NCI-H2081 (cell line): ENCODE results near the gene TBC1D20.
"Not testable (repeated sequence)": the region's sequence is repeated elsewhere in the genome, so short reads cannot be mapped to it uniquely, and the experiment has no call there.

Experiments
- DNase-seq, 2 experiments: peaks; one replicate each; lab custom pipeline; 2025; lab: John Stamatoyannopoulos, UW

Gene TBC1D20

GRCh38 chr20:401682-402495 lies 60.4 kb downstream of the TBC1D20 start:
- no peak for DNase-seq

GRCh38 chr20:400454-401275 lies 61.7 kb downstream of the TBC1D20 start:
- DNase-seq: no peak

DNA sequence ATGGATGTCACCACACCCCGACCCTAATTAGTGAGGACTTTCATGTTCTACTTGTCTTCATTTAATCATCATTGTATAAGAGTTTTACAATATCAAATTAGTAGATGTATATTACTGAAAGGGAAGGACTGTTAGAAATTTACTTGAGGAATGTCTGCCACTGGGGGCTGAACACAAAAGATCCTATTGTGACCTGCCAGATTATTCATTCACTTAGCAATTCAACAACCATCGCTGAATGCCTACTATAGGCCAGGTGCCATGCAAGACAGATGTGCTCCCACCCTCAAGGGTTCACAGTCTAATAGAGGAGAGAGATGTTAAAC lies 62.2 kb downstream of the TBC1D20 start:
- no peak for DNase-seq

- no peak for DNase-seq
Measured at GRCh38 chr20:399182-399707, 63.1 kb downstream of the TBC1D20 start.

GRCh38 chr20:397432-398237 lies 64.7 kb downstream of the TBC1D20 start:
- DNase-seq: no peak

- DNase-seq: no peak
Measured at GRCh38 chr20:396619-397431, 65.5 kb downstream of the TBC1D20 start.

GRCh38 chr20:396252-396618 lies 66.1 kb downstream of the TBC1D20 start:
- no peak for DNase-seq

- not testable (repeated sequence) for DNase-seq
Measured at GRCh38 chr20:393296-393695, 69.0 kb downstream of the TBC1D20 start.

- no peak for DNase-seq
Measured at GRCh38 chr20:391041-391711, 71.2 kb downstream of the TBC1D20 start.

DNA sequence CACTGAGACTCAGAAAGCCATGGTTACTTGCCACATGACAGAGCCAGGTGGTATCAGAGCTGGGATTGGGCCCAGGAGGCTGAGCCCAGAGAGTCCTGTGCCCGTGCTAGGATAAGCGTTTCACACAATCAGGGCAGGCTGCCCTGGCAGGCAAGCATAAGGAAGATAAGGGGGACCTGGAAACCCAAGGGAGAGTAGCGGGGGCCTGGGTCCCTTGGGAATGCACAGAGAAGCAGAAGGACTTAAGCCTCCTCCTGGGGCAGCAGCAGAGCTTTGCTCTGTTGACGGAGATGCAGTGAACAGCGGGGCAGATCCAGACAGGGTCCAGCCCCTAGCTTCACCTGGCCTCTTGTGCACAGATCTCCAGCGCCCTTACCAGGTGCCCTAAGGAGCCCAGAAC lies 73.1 kb downstream of the TBC1D20 start:
- DNase-seq: no peak

GRCh38 chr20:388034-388994 lies 74.0 kb downstream of the TBC1D20 start:
- no peak for DNase-seq

DNA sequence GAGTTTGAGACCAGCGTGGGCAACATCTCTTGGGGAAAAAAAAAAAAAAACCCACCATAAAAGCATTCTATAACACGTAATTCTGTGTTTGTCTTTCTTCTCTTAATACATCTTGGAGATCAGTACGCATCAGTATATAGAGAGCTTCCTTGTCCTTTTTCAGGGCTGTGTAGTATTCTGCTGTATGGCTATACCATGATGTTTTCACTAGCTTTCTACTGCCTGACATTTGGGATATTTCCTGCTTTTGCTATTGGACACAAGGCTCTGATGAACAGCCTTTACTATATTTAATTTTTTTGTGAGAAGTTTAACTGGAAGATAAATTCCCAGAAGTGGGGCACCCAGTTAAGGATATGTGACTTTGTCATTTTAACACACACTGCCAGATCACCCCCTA lies 74.8 kb downstream of the TBC1D20 start:
- no peak for DNase-seq

DNA sequence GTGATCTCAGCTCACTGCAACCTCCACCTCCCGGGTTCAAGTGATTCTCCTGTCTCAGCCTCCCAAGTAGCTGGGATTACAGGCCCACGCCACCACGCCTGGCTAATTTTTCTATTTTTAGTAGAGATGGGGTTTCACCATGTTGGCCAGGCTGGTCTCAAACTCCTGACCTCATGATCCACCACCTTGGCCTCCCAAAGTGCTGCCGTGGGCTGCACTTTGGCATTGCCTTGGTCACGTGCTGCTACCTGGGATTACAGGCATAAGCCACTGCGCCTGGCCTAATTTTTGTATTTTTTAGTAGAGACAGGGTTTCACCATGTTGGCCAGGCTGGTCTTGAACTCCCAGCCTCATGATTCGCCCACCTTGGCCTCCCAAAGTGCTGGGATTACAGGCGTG lies 75.7 kb downstream of the TBC1D20 start:
- DNase-seq: not testable (repeated sequence)
